Suppressor macrophage treated with lipopolysaccharide for 1 hour (primary cell): ENCODE results near the gene SSBP3.

Experiments
- DNase-seq, 3 donors: peaks; one replicate each; pipeline ENCODE4 v3.0.0-alpha.2; 2020 to 2022

The SSBP3 gene

GRCh38 chr1:54282101-54282847 lies 123.9 kb downstream of the SSBP3 start:
- no peak for DNase-seq

- DNase-seq, result no peak
Measured at GRCh38 chr1:54280651-54281050, 125.5 kb downstream of the SSBP3 start.

- no peak for DNase-seq
Measured at GRCh38 chr1:54279457-54279856, 126.7 kb downstream of the SSBP3 start.

- DNase-seq, result no peak
Measured at GRCh38 chr1:54278941-54279422, 127.2 kb downstream of the SSBP3 start.

- DNase-seq, result no peak
Measured at GRCh38 chr1:54277451-54278341, 128.5 kb downstream of the SSBP3 start.

- no peak for DNase-seq
Measured at GRCh38 chr1:54276617-54277450, 129.4 kb downstream of the SSBP3 start.

GRCh38 chr1:54275349-54275748 lies 130.8 kb downstream of the SSBP3 start:
- no peak for DNase-seq

GRCh38 chr1:54274881-54275280 lies 131.3 kb downstream of the SSBP3 start:
- no peak for DNase-seq

- no peak for DNase-seq
Measured at GRCh38 chr1:54274448-54274847, 131.7 kb downstream of the SSBP3 start.

GRCh38 chr1:54273795-54274163 lies 132.4 kb downstream of the SSBP3 start:
- no peak for DNase-seq

GRCh38 chr1:54273092-54273794 lies 133.0 kb downstream of the SSBP3 start:
- DNase-seq, result no peak

- no peak for DNase-seq
Measured at GRCh38 chr1:54272772-54273091, 133.5 kb downstream of the SSBP3 start.

GRCh38 chr1:54272134-54272533 lies 134.1 kb downstream of the SSBP3 start:
- no peak for DNase-seq

- DNase-seq, result no peak
Measured at GRCh38 chr1:54271341-54271740, 134.9 kb downstream of the SSBP3 start.

- no peak for DNase-seq
Measured at GRCh38 chr1:54270543-54270942, 135.7 kb downstream of the SSBP3 start.

- DNase-seq, result no peak
Measured at GRCh38 chr1:54268762-54269297, 137.4 kb downstream of the SSBP3 start.

GRCh38 chr1:54267815-54268761 lies 138.1 kb downstream of the SSBP3 start:
- no peak for DNase-seq

- DNase-seq, result no peak
Measured at GRCh38 chr1:54266908-54267307, 139.3 kb downstream of the SSBP3 start.

GRCh38 chr1:54266195-54266594 lies 140.0 kb downstream of the SSBP3 start:
- DNase-seq, result no peak

GRCh38 chr1:54265659-54266058 lies 140.5 kb downstream of the SSBP3 start:
- DNase-seq, result no peak

- no peak for DNase-seq
Measured at GRCh38 chr1:54265126-54265525, 141.1 kb downstream of the SSBP3 start.
